Testis (tissue), 2 donors: ENCODE data around the gene HOXA1.

Experiments used
- POLR2A ChIP-seq: fragments of 450-650 bp; IDR thresholded peaks from one replicate; pipeline ENCODE4 v1.6.1; 2017; ENCODE audit warnings: antibody characterized with exemption, mild to moderate bottlenecking, moderate library complexity
- TF ChIP-seq, protein P1 (sequence below), 3 experiments: fragments of 450-650 bp in 2 of 3; fragments of 200-600 bp in 1 of 3; sonication (generic) in 1 of 3; IDR thresholded peaks; one replicate each; pipeline ENCODE4 v1.5.1; 2016 to 2019; ENCODE audit warnings: antibody characterized with exemption in 3 of 3, mild to moderate bottlenecking in 2 of 3, moderate library complexity in 1 of 3

DNA sequence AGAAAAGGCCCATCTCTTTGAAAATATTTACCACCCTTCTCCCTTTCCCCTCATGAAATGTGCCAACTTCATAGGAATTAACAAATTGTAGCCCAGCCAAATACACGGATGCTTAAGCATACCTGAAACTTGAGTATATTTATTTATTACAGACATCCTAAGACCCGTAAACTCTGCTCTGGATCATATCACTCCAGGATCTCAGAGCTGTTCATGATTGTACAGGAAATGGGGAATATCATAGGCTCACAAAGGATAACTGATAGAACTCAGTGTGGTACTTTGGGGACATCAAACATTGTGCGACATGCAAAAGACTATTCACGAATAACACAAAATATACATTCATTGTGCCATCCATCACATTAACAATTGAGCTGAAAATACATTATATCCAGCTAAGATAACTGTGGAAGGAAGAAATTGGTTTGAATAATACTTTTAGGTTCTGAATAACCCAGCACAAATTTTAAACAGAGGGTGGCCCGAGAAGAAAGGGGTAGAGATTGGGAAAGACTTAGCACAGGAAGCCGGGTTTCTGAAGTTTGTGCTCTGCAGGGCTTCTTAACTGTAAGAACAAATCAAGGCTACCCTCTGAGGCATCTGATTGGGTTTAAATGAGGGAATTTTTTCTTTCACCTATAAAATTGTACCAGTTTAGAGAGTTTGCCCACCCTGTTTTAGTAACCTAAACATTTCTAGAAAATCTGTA is 2.5 kb downstream of the HOXA1 start:
- TF ChIP-seq POLR2A: no peak
- TF ChIP-seq, protein P1, sequence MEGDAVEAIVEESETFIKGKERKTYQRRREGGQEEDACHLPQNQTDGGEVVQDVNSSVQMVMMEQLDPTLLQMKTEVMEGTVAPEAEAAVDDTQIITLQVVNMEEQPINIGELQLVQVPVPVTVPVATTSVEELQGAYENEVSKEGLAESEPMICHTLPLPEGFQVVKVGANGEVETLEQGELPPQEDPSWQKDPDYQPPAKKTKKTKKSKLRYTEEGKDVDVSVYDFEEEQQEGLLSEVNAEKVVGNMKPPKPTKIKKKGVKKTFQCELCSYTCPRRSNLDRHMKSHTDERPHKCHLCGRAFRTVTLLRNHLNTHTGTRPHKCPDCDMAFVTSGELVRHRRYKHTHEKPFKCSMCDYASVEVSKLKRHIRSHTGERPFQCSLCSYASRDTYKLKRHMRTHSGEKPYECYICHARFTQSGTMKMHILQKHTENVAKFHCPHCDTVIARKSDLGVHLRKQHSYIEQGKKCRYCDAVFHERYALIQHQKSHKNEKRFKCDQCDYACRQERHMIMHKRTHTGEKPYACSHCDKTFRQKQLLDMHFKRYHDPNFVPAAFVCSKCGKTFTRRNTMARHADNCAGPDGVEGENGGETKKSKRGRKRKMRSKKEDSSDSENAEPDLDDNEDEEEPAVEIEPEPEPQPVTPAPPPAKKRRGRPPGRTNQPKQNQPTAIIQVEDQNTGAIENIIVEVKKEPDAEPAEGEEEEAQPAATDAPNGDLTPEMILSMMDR (IDR thresholded peaks at IDR 0.05): no peak
